ENCODE data around the gene UFSP2. TPM values are rescaled to one million over a fixed set of nuclear protein-coding genes. Genes with fewer than 3 reads are reported as not detected.

UFSP2 gene
- total RNA-seq, 1 donor from 2014 or later, result 22.1 TPM

- peaks cover 6% of the 10 kb centered on the region for H3K36me3 Mint-ChIP-seq
- no peak overlapping the region for H3K27ac Mint-ChIP-seq
- H3K27me3 Mint-ChIP-seq, result peaks cover 3% of the 10 kb centered on the region
- no peak overlapping the region for H3K4me3 Mint-ChIP-seq
- peaks cover 20% of the 10 kb centered on the region for H3K4me1 Mint-ChIP-seq (ENCODE audit: unreplicated experiment)
- TF ChIP-seq CTCF (conservative IDR thresholded peaks at IDR 0.05), result no peak
- DNase-seq (ENCODE audit: extremely low spot score, unreplicated experiment), result no peak
- H3K9me3 Mint-ChIP-seq, result no peaks in the 10 kb centered on the region
Measured at GRCh38 chr4:185398618-185399017, 27.1 kb downstream of the UFSP2 start.

- H3K27ac Mint-ChIP-seq, result peak within 1 kb of the TSS; percentile 97
- peaks cover 20% of the 10 kb centered on the region for H3K4me1 Mint-ChIP-seq (ENCODE audit: unreplicated experiment)
- H3K4me3 Mint-ChIP-seq, result peak within 1 kb of the TSS; percentile 92
- H3K9me3 Mint-ChIP-seq, result peaks cover 3% of the 10 kb centered on the region
- peaks cover 3% of the 10 kb centered on the region for H3K27me3 Mint-ChIP-seq
- no peak for DNase-seq (ENCODE audit: extremely low spot score, unreplicated experiment)
- H3K36me3 Mint-ChIP-seq, result no peaks in the 10 kb centered on the region
- peak; percentile 22 for TF ChIP-seq CTCF (conservative IDR thresholded peaks at IDR 0.05)
Measured at GRCh38 chr4:185396724-185397385, 28.9 kb downstream of the UFSP2 start, which contains the start of gene ANKRD37. Gene ANKRD37 (plus strand): TSS chr4:185396841. CDS start chr4:185396924, 83 bp downstream.

- Mint-ChIP-seq H3K27me3 (peaks cover 3% of the 10 kb centered on the region), H3K4me1 (ENCODE audit: unreplicated experiment) (peaks cover 20% of the 10 kb centered on the region), H3K9me3 (peaks cover 10% of the 10 kb centered on the region), H3K4me3 (peak overlapping the region; percentile 92), H3K36me3 (peaks cover 3% of the 10 kb centered on the region), H3K27ac (peak overlapping the region; percentile 97)
- DNase-seq (ENCODE audit: extremely low spot score, unreplicated experiment), result peak; percentile 99
- no peak for TF ChIP-seq CTCF (conservative IDR thresholded peaks at IDR 0.05)
Measured at GRCh38 chr4:185395956-185396723, 29.6 kb downstream of the UFSP2 start.

GRCh38 chr4:185395238-185395955, 30.4 kb downstream of the UFSP2 start, which contains the start of gene LRP2BP:
Gene LRP2BP (minus strand): TSS chr4:185395924. CDS start chr4:185378186, 17,738 bp downstream.
- Mint-ChIP-seq H3K9me3 (peaks cover 13% of the 10 kb centered on the region), H3K27me3 (peaks cover 3% of the 10 kb centered on the region), H3K4me1 (ENCODE audit: unreplicated experiment) (peaks cover 20% of the 10 kb centered on the region), H3K4me3 (peak within 1 kb of the TSS; percentile 92), H3K27ac (peak within 1 kb of the TSS; percentile 97), H3K36me3 (peaks cover 3% of the 10 kb centered on the region)
- TF ChIP-seq CTCF (conservative IDR thresholded peaks at IDR 0.05), result no peak
- DNase-seq (ENCODE audit: extremely low spot score, unreplicated experiment), result no peak

- H3K4me3 Mint-ChIP-seq, result peak overlapping the region; percentile 21
- TF ChIP-seq CTCF (conservative IDR thresholded peaks at IDR 0.05), result no peak
- peaks cover 3% of the 10 kb centered on the region for H3K27me3 Mint-ChIP-seq
- H3K27ac Mint-ChIP-seq, result peak overlapping the region; percentile 97
- DNase-seq (ENCODE audit: extremely low spot score, unreplicated experiment), result no peak
- H3K36me3 Mint-ChIP-seq, result peaks cover 3% of the 10 kb centered on the region
- H3K4me1 Mint-ChIP-seq (ENCODE audit: unreplicated experiment), result peaks cover 20% of the 10 kb centered on the region
- H3K9me3 Mint-ChIP-seq, result peaks cover 13% of the 10 kb centered on the region
Measured at GRCh38 chr4:185394568-185395237, 31.1 kb downstream of the UFSP2 start.

All from type B pancreatic cell (in vitro differentiated cells).